H1 (cell line): ENCODE data around the gene CD247. TPM values are rescaled to one million over a fixed set of nuclear protein-coding genes. Genes with fewer than 3 reads are reported as not detected.

Source experiments
- CTCF ChIA-PET: fragments of 300-600 bp; sonication (Branson Sonifier 250); formaldehyde crosslinking; loops from one replicate; lab custom pipeline; 2021; ENCODE audit not compliant: partially characterized antibody; lab: Charles Lee
- POLR2A ChIA-PET: fragments of 300-600 bp; sonication (Branson Sonifier 250); formaldehyde crosslinking; loops from one replicate; lab custom pipeline; 2021; ENCODE audit warnings: inconsistent platforms; ENCODE audit not compliant: partially characterized antibody; lab: Charles Lee
- DNase-seq, 2 experiments: peaks; one replicate each; pipeline versions ENCODE4 v3.0.0 to v3.0.0-alpha.2; 2010 to 2022; ENCODE audit warnings: low spot score in 2 of 2, low read depth in 1 of 2, mixed read lengths in 1 of 2
- FAIRE-seq: peaks from 2 replicates; lab custom pipeline; 2011; peaks lifted over from hg19 to GRCh38; lab: Jason Lieb, UNC
- H2AFZ ChIP-seq: 2 replicates; pipeline ENCODE4 v1.8.1; 2012; ENCODE audit warnings: low read length, inconsistent platforms
- H2AK5ac ChIP-seq: 2 replicates; pipeline ENCODE4 v1.6.1; 2013; ENCODE audit warnings: low read depth, low read length
- H2BK120ac ChIP-seq: replicated peaks from 2 replicates; pipeline ENCODE3; 2013; ENCODE audit warnings: low read depth, low read length, inconsistent platforms
- H2BK12ac ChIP-seq: 2 replicates; pipeline ENCODE4 v1.6.1; 2013; ENCODE audit warnings: low read depth, low read length
- H2BK15ac ChIP-seq: 2 replicates; pipeline ENCODE4 v1.6.1; 2013; ENCODE audit warnings: low read length
- H2BK20ac ChIP-seq: 2 replicates; pipeline ENCODE4 v1.6.1; 2013; ENCODE audit warnings: low read length
- H2BK5ac ChIP-seq: 2 replicates; pipeline ENCODE4 v1.6.1; 2013; ENCODE audit warnings: low read depth, low read length
- H3K14ac ChIP-seq: 2 replicates; pipeline ENCODE4 v1.6.1; 2013; ENCODE audit warnings: inconsistent platforms; ENCODE audit not compliant: insufficient read length
- H3K18ac ChIP-seq: 2 replicates; pipeline ENCODE4 v1.6.1; 2013; ENCODE audit warnings: low read length; ENCODE audit errors: extremely low read depth
- H3K23ac ChIP-seq: 2 replicates; pipeline ENCODE4 v1.6.1; 2013; ENCODE audit warnings: inconsistent platforms; ENCODE audit not compliant: insufficient read length
- H3K23me2 ChIP-seq: 2 replicates; pipeline ENCODE4 v1.6.1; 2013; ENCODE audit warnings: low read depth, low read length
- H3K27ac ChIP-seq: 2 replicates; pipeline ENCODE4 v1.6.1; 2011; ENCODE audit warnings: low read depth, low read length, inconsistent platforms
- H3K27me3 ChIP-seq, 4 experiments: replicated peaks in 1 of 4; 1 replicate in 1 of 4; 2 replicates in 3 of 4; pipeline versions ENCODE4 v1.6.1 to v1.8.1; 2011 to 2013; ENCODE audit warnings: low read length in 3 of 4, mild to moderate bottlenecking in 3 of 4, inconsistent platforms in 2 of 4, mixed read lengths in 2 of 4, moderate library complexity in 1 of 4; ENCODE audit not compliant: control insufficient read depth in 3 of 4, insufficient read depth in 3 of 4; ENCODE audit errors: extremely low read depth in 1 of 4
- H3K36me3 ChIP-seq, 4 experiments: 2 replicates each; pipeline versions ENCODE4 v1.6.1 to v1.8.1; 2011 to 2013; ENCODE audit warnings: mild to moderate bottlenecking in 4 of 4, low read length in 3 of 4, moderate library complexity in 2 of 4, control low read depth in 1 of 4, inconsistent platforms in 1 of 4; ENCODE audit not compliant: insufficient read depth in 4 of 4, control insufficient read depth in 2 of 4
- H3K4ac ChIP-seq: replicated peaks from 2 replicates; pipeline ENCODE3; 2013; ENCODE audit warnings: low read length, low read depth, mixed read lengths, inconsistent platforms; ENCODE audit not compliant: insufficient read length
- H3K4me1 ChIP-seq, 4 experiments: replicated peaks in 1 of 4; 1 replicate in 1 of 4; 2 replicates in 3 of 4; pipeline versions ENCODE4 v1.6.1 to v1.8.1; 2011 to 2013; ENCODE audit warnings: low read length in 3 of 4, inconsistent platforms in 2 of 4, mixed read lengths in 1 of 4; ENCODE audit not compliant: insufficient read depth in 4 of 4, control insufficient read depth in 3 of 4
- H3K4me2 ChIP-seq, 2 experiments: 2 replicates each; pipeline versions ENCODE4 v1.6.1 to v1.8.1; 2011 to 2013; ENCODE audit warnings: low read depth in 2 of 2, low read length in 2 of 2, control low read depth in 1 of 2, inconsistent platforms in 1 of 2, mild to moderate bottlenecking in 1 of 2; ENCODE audit not compliant: insufficient read depth in 1 of 2
- H3K4me3 ChIP-seq, 4 experiments: fragments of 200-600, 300-600 bp in 1 of 4; sonication (generic), shearing (Covaris generic), sonication (Bioruptor Twin) in 1 of 4; 2 replicates each; pipeline versions ENCODE4 v1.5.1 to v1.8.1; 2011 to 2016; ENCODE audit warnings: low read length in 4 of 4, low read depth in 3 of 4, control low read depth in 2 of 4, inconsistent platforms in 2 of 4, mild to moderate bottlenecking in 2 of 4, mixed read lengths in 1 of 4, moderate library complexity in 1 of 4; ENCODE audit not compliant: insufficient read depth in 2 of 4; ENCODE audit errors: extremely low read depth in 1 of 4
- H3K56ac ChIP-seq: replicated peaks from 2 replicates; pipeline ENCODE3; 2013; ENCODE audit warnings: low read depth, mild to moderate bottlenecking, mixed read lengths, low read length, inconsistent platforms; ENCODE audit not compliant: insufficient read length
- H3K79me1 ChIP-seq: 2 replicates; pipeline ENCODE4 v1.6.1; 2013; ENCODE audit warnings: low read depth, low read length, control low read depth
- H3K79me2 ChIP-seq, 2 experiments: 2 replicates each; pipeline versions ENCODE4 v1.6.1 to v1.8.1; 2012 to 2013; ENCODE audit warnings: low read length in 2 of 2, mild to moderate bottlenecking in 2 of 2, inconsistent platforms in 1 of 2; ENCODE audit not compliant: insufficient read depth in 2 of 2, control insufficient read depth in 1 of 2
- H3K9ac ChIP-seq, 4 experiments: replicated peaks in 1 of 4; 1 replicate in 1 of 4; 2 replicates in 3 of 4; pipeline versions ENCODE4 v1.6.1 to v1.8.1; 2011 to 2013; ENCODE audit warnings: low read depth in 3 of 4, low read length in 3 of 4, control low read depth in 2 of 4, mild to moderate bottlenecking in 2 of 4, moderate library complexity in 2 of 4, inconsistent platforms in 1 of 4; ENCODE audit errors: extremely low read depth in 1 of 4
- H3K9me3 ChIP-seq, 2 experiments: 2 replicates each; pipeline versions ENCODE4 v1.6.1 to v1.8.1; 2012 to 2013; ENCODE audit warnings: mild to moderate bottlenecking in 2 of 2, moderate library complexity in 2 of 2, control low read depth in 1 of 2, inconsistent platforms in 1 of 2, low read depth in 1 of 2, low read length in 1 of 2, mixed read lengths in 1 of 2; ENCODE audit not compliant: insufficient read depth in 2 of 2
- H4K20me1 ChIP-seq, 2 experiments: replicated peaks in 1 of 2; 2 replicates each; pipeline versions ENCODE3 to v1.8.1; 2011 to 2013; ENCODE audit warnings: inconsistent platforms in 2 of 2, low read length in 2 of 2, mild to moderate bottlenecking in 1 of 2; ENCODE audit not compliant: insufficient read depth in 2 of 2, control insufficient read depth in 1 of 2
- H4K5ac ChIP-seq: 2 replicates; pipeline ENCODE4 v1.6.1; 2013; ENCODE audit warnings: low read length, low read depth, mixed read lengths, inconsistent platforms; ENCODE audit not compliant: insufficient read length
- H4K8ac ChIP-seq: 2 replicates; pipeline ENCODE4 v1.8.0; 2013; ENCODE audit warnings: mild to moderate bottlenecking, moderate library complexity, low read length, inconsistent platforms; ENCODE audit not compliant: insufficient read depth; ENCODE audit errors: extremely low read depth
- H4K91ac ChIP-seq: replicated peaks from 2 replicates; pipeline ENCODE3; 2013; ENCODE audit warnings: low read length, mixed read lengths, inconsistent platforms; ENCODE audit not compliant: insufficient read length
- BACH1 ChIP-seq: IDR thresholded peaks from 2 replicates; pipeline ENCODE4 v1.6.1; 2012; ENCODE audit warnings: low read length, improper control_type of control experiment
- BRCA1 ChIP-seq: IDR thresholded peaks from 2 replicates; pipeline ENCODE4 v1.6.1; 2012; ENCODE audit warnings: low read depth, low read length, improper control_type of control experiment
- CEBPB ChIP-seq: IDR thresholded peaks from 2 replicates; pipeline ENCODE4 v1.6.1; 2012; ENCODE audit warnings: low read depth, low read length
- CHD1 ChIP-seq: IDR thresholded peaks from 2 replicates; pipeline ENCODE4 v1.6.1; 2012; ENCODE audit warnings: low read depth, low read length, improper control_type of control experiment
- EGR1 ChIP-seq: IDR thresholded peaks from 2 replicates; pipeline ENCODE4 v1.6.1; 2011; ENCODE audit warnings: low read depth, low read length, borderline replicate concordance
- GABPA ChIP-seq: IDR thresholded peaks from 2 replicates; pipeline ENCODE4 v1.6.1; 2011; ENCODE audit warnings: mild to moderate bottlenecking, low read length, moderate library complexity, borderline replicate concordance; ENCODE audit not compliant: insufficient read depth
- JUN ChIP-seq: IDR thresholded peaks from 2 replicates; pipeline ENCODE4 v1.6.1; 2011; ENCODE audit warnings: low read depth, mild to moderate bottlenecking, improper control_type of control experiment, low read length
- JUND ChIP-seq: IDR thresholded peaks from 2 replicates; pipeline ENCODE4 v1.6.1; 2011; ENCODE audit warnings: mild to moderate bottlenecking, improper control_type of control experiment, low read length
- MAX ChIP-seq: IDR thresholded peaks from 2 replicates; pipeline ENCODE4 v1.6.1; 2012; ENCODE audit warnings: inconsistent platforms
- PHF8 ChIP-seq: fragments of 200-600 bp; sonication (generic); conservative IDR thresholded peaks from 2 replicates; pipeline ENCODE4 v1.7.1; 2012; ENCODE audit warnings: low read depth, mild to moderate bottlenecking, inconsistent platforms, low read length, moderate library complexity
- POLR2AphosphoS5 ChIP-seq: IDR thresholded peaks from 2 replicates; pipeline ENCODE4 v1.6.1; 2011; ENCODE audit warnings: low read depth, low read length
- RFX5 ChIP-seq: IDR thresholded peaks from 2 replicates; pipeline ENCODE4 v1.6.1; 2011; ENCODE audit warnings: low read depth, low read length, improper control_type of control experiment, borderline replicate concordance
- SUZ12 ChIP-seq: fragments of 200-600 bp; sonication (generic); IDR thresholded peaks from 2 replicates; pipeline ENCODE4 v1.6.1; 2012; ENCODE audit warnings: mild to moderate bottlenecking, inconsistent platforms, low read length, moderate library complexity, mixed read lengths
- TBP ChIP-seq: IDR thresholded peaks from 2 replicates; pipeline ENCODE4 v1.6.1; 2011; ENCODE audit warnings: low read depth, low read length, improper control_type of control experiment
- WGBS, 2 experiments: shearing (Covaris generic) in 1 of 2; methylation state at CpG; one replicate each; pipeline versions ENCODE4 v1.1.6 to v1.1.7; 2013 to 2015; ENCODE audit warnings: low lambda C conversion rate in 2 of 2, mixed read lengths in 2 of 2, inconsistent platforms in 1 of 2, low coverage in 1 of 2, missing lambda C conversion rate in 1 of 2; ENCODE audit not compliant: insufficient replicate concordance in 2 of 2, insufficient coverage in 1 of 2, insufficient read length in 1 of 2; ENCODE audit errors: extremely low coverage in 1 of 2, missing lambda C conversion rate in 1 of 2; 5-methylcytosine and 5-hydroxymethylcytosine counted together
- polyA plus RNA-seq, 7 experiments: library from polyadenylated mRNA; depleted of rRNA in 3 of 7; stranded (reverse) in 5 of 7; unstranded in 2 of 7; fragments of >200 nt in 5 of 7; fragments of 200-250 nt in 2 of 7; gene quantifications; 1 replicate in 5 of 7; 2 replicates in 1 of 7; 4 replicates in 1 of 7; pipeline versions ENCODE4 v1.2.1 to v1.2.3, GENCODE V29; 2011 to 2013; ENCODE audit warnings: missing spikeins in 2 of 7, mixed read lengths in 2 of 7
- total RNA-seq: library from RNA; stranded (reverse); fragmentation: NEBNext Ultra II Directional; extraction: Animal tissue kit (Norgen Biotek cat#: 25700); gene quantifications from 2 replicates; pipeline ENCODE4 v1.2.1, GENCODE V29; 2021
- TF ChIP-seq, protein P1 (sequence below): IDR thresholded peaks from 2 replicates; pipeline ENCODE4 v1.6.1; 2011; ENCODE audit warnings: low read depth, mild to moderate bottlenecking, low read length; ENCODE audit not compliant: insufficient read depth

Gene CD247
- total and polyA plus RNA-seq, 2 of the 8 experiments (the other 6 are each of a cell fraction or from before 2014, with no cell fraction given): 2.0 to 2.2 TPM

GRCh38 chr1:167565922-167566321, 47.6 kb upstream of the CD247 start:
- Histone ChIP-seq H3K9ac (no peak overlapping the region), H3K4me3 (no peak overlapping the region), H2BK12ac (no peak overlapping the region), H2BK120ac (no peak overlapping the region), H3K79me1 (no peaks in the 10 kb centered on the region), H3K4me2 (no peak overlapping the region), H3K14ac (no peak overlapping the region), H3K18ac (no peak overlapping the region), H4K8ac (no peak overlapping the region), H3K23me2 (no peaks in the 10 kb centered on the region; the same call in 1 of the 2 replicates), H2BK5ac (no peak overlapping the region), H3K23ac (no peak overlapping the region), H2BK20ac (no peak overlapping the region), H3K27me3 (no peaks in the 10 kb centered on the region), H3K79me2 (no peaks in the 10 kb centered on the region), H2AFZ (no peak overlapping the region), H3K4me1 (no peaks in the 10 kb centered on the region), H2AK5ac (no peak overlapping the region), H3K36me3 (no peaks in the 10 kb centered on the region), H4K5ac (no peak overlapping the region), H3K9me3 (no peaks in the 10 kb centered on the region), H4K20me1 (no peaks in the 10 kb centered on the region), H3K27ac (no peak overlapping the region), H2BK15ac (no peak overlapping the region), H4K91ac (no peak overlapping the region), H3K56ac (no peak overlapping the region), H3K4ac (no peak overlapping the region)
- ChIA-PET POLR2A (interaction anchor here (1.7 to 4.9 kb wide), 2 partner anchors 13 to 143 kb away, joined by 5 to 32 read pairs; partner anchors contain the start of gene CREG1), CTCF (interaction anchor here (0.6 to 5.4 kb wide), 7 partner anchors 10 to 691 kb away, joined by 3 to 38 read pairs (median 7); no protein-coding TSS in a partner anchor)
- 84 to 100% methylated on average over 1 to 5 of the region's 5 CpGs for WGBS, 2 experiments
- FAIRE-seq (no peak), DNase-seq (no peak)
- TF ChIP-seq SUZ12 (no peak), JUN (no peak), RFX5 (no peak), GABPA (no peak), TBP (no peak), CEBPB (no peak), BRCA1 (no peak), MAX (no peak), PHF8 (no peak), POLR2AphosphoS5 (no peak), CHD1 (no peak), BACH1 (no peak), JUND (no peak), EGR1 (no peak)
- TF ChIP-seq, protein P1, sequence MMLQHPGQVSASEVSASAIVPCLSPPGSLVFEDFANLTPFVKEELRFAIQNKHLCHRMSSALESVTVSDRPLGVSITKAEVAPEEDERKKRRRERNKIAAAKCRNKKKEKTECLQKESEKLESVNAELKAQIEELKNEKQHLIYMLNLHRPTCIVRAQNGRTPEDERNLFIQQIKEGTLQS: no peak
